DND-41 (cell line): ENCODE results near the gene ENDOD1.

ENCODE experiments used
- CTCF ChIP-seq: IDR thresholded peaks from 2 replicates; pipeline ENCODE4 v1.5.1; 2012; ENCODE audit warnings: borderline replicate concordance, low read length, moderate library complexity, mild to moderate bottlenecking; ENCODE audit not compliant: poor library complexity, severe bottlenecking; ENCODE audit errors: extremely low read depth
- EZH2 ChIP-seq: IDR thresholded peaks from 3 replicates; pipeline ENCODE4 v1.6.1; 2012; ENCODE audit warnings: borderline replicate concordance, low read depth, mild to moderate bottlenecking, moderate library complexity, low read length, inconsistent platforms; ENCODE audit not compliant: severe bottlenecking

GRCh38 chr11:95153857-95154246 lies 64.2 kb downstream of the ENDOD1 start:
- TF ChIP-seq CTCF (no peak), EZH2 (no peak)
